GM23338 (cell line): ENCODE results near the gene TWF2.

Experiments
- CREB1 ChIP-seq: fragments of 250-450 bp; sonication (Bioruptor Pico); IDR thresholded peaks from 2 replicates; pipeline ENCODE4 v1.5.0; 2020; ENCODE audit warnings: low read depth, mild to moderate bottlenecking, moderate library complexity
- ETS1 ChIP-seq: IDR thresholded peaks from 2 replicates; pipeline ENCODE4 v1.6.1; 2016; ENCODE audit warnings: antibody characterized with exemption
- EZH2 ChIP-seq: fragments of 200-600 bp; sonication (generic); IDR thresholded peaks from one replicate; pipeline ENCODE4 v1.8.0; 2017; ENCODE audit warnings: antibody characterized with exemption, mild to moderate bottlenecking, low read depth; ENCODE audit not compliant: unreplicated experiment
- EZH2phosphoT487 ChIP-seq: fragments of 200-600 bp; sonication (generic); IDR thresholded peaks from one replicate; pipeline ENCODE4 v1.8.1; 2018; ENCODE audit warnings: antibody characterized with exemption; ENCODE audit not compliant: unreplicated experiment
- JUNB ChIP-seq: IDR thresholded peaks from one replicate; pipeline ENCODE4 v1.6.1; 2016; ENCODE audit warnings: antibody characterized with exemption; ENCODE audit not compliant: unreplicated experiment
- NANOG ChIP-seq: IDR thresholded peaks from 2 replicates; pipeline ENCODE4 v1.6.1; 2016; ENCODE audit warnings: antibody characterized with exemption, borderline replicate concordance
- POLR2AphosphoS5 ChIP-seq: IDR thresholded peaks from 2 replicates; pipeline ENCODE4 v1.6.1; 2016; ENCODE audit warnings: antibody characterized with exemption, low read depth
- REST ChIP-seq: IDR thresholded peaks from one replicate; pipeline ENCODE4 v1.6.1; 2018; ENCODE audit warnings: antibody characterized with exemption; ENCODE audit not compliant: unreplicated experiment
- STAT1 ChIP-seq: IDR thresholded peaks from one replicate; pipeline ENCODE4 v1.6.1; 2016; ENCODE audit warnings: antibody characterized with exemption; ENCODE audit not compliant: unreplicated experiment
- ZNF114 ChIP-seq: fragments of 250-450 bp; sonication (Bioruptor Pico); IDR thresholded peaks from 2 replicates; pipeline ENCODE4 v1.5.0; 2020; ENCODE audit warnings: mild to moderate bottlenecking, moderate library complexity
- ZNF331 ChIP-seq: fragments of 250-450 bp; sonication (Bioruptor Pico); IDR thresholded peaks from 2 replicates; pipeline ENCODE4 v1.5.0; 2020; ENCODE audit warnings: low read depth, mild to moderate bottlenecking, moderate library complexity
- TF ChIP-seq, protein P1 (sequence below), 2 experiments: fragments of 200-600 bp in 1 of 2; sonication (generic) in 1 of 2; conservative IDR thresholded peaks; 2 replicates each; pipeline versions ENCODE4 v1.5.1 to v1.6.1; 2016 to 2017; ENCODE audit warnings: antibody characterized with exemption in 2 of 2, low read depth in 2 of 2, mild to moderate bottlenecking in 2 of 2, moderate library complexity in 1 of 2
- TF ChIP-seq, protein P2 (sequence below): fragments of 250-450 bp; sonication (Bioruptor Pico); IDR thresholded peaks from 2 replicates; pipeline ENCODE4 v1.5.0; 2020; ENCODE audit warnings: mild to moderate bottlenecking, moderate library complexity

- TF ChIP-seq, protein P1, sequence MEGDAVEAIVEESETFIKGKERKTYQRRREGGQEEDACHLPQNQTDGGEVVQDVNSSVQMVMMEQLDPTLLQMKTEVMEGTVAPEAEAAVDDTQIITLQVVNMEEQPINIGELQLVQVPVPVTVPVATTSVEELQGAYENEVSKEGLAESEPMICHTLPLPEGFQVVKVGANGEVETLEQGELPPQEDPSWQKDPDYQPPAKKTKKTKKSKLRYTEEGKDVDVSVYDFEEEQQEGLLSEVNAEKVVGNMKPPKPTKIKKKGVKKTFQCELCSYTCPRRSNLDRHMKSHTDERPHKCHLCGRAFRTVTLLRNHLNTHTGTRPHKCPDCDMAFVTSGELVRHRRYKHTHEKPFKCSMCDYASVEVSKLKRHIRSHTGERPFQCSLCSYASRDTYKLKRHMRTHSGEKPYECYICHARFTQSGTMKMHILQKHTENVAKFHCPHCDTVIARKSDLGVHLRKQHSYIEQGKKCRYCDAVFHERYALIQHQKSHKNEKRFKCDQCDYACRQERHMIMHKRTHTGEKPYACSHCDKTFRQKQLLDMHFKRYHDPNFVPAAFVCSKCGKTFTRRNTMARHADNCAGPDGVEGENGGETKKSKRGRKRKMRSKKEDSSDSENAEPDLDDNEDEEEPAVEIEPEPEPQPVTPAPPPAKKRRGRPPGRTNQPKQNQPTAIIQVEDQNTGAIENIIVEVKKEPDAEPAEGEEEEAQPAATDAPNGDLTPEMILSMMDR (conservative IDR thresholded peaks at IDR 0.05; ENCODE audit: low read depth in 2 of 2), result no peak
- no peak for TF ChIP-seq POLR2AphosphoS5
- TF ChIP-seq ETS1, result no peak
- no peak for TF ChIP-seq EZH2
- TF ChIP-seq REST, result no peak
- no peak for TF ChIP-seq STAT1
- TF ChIP-seq JUNB, result no peak
- no peak for TF ChIP-seq EZH2phosphoT487
- TF ChIP-seq, protein P2, sequence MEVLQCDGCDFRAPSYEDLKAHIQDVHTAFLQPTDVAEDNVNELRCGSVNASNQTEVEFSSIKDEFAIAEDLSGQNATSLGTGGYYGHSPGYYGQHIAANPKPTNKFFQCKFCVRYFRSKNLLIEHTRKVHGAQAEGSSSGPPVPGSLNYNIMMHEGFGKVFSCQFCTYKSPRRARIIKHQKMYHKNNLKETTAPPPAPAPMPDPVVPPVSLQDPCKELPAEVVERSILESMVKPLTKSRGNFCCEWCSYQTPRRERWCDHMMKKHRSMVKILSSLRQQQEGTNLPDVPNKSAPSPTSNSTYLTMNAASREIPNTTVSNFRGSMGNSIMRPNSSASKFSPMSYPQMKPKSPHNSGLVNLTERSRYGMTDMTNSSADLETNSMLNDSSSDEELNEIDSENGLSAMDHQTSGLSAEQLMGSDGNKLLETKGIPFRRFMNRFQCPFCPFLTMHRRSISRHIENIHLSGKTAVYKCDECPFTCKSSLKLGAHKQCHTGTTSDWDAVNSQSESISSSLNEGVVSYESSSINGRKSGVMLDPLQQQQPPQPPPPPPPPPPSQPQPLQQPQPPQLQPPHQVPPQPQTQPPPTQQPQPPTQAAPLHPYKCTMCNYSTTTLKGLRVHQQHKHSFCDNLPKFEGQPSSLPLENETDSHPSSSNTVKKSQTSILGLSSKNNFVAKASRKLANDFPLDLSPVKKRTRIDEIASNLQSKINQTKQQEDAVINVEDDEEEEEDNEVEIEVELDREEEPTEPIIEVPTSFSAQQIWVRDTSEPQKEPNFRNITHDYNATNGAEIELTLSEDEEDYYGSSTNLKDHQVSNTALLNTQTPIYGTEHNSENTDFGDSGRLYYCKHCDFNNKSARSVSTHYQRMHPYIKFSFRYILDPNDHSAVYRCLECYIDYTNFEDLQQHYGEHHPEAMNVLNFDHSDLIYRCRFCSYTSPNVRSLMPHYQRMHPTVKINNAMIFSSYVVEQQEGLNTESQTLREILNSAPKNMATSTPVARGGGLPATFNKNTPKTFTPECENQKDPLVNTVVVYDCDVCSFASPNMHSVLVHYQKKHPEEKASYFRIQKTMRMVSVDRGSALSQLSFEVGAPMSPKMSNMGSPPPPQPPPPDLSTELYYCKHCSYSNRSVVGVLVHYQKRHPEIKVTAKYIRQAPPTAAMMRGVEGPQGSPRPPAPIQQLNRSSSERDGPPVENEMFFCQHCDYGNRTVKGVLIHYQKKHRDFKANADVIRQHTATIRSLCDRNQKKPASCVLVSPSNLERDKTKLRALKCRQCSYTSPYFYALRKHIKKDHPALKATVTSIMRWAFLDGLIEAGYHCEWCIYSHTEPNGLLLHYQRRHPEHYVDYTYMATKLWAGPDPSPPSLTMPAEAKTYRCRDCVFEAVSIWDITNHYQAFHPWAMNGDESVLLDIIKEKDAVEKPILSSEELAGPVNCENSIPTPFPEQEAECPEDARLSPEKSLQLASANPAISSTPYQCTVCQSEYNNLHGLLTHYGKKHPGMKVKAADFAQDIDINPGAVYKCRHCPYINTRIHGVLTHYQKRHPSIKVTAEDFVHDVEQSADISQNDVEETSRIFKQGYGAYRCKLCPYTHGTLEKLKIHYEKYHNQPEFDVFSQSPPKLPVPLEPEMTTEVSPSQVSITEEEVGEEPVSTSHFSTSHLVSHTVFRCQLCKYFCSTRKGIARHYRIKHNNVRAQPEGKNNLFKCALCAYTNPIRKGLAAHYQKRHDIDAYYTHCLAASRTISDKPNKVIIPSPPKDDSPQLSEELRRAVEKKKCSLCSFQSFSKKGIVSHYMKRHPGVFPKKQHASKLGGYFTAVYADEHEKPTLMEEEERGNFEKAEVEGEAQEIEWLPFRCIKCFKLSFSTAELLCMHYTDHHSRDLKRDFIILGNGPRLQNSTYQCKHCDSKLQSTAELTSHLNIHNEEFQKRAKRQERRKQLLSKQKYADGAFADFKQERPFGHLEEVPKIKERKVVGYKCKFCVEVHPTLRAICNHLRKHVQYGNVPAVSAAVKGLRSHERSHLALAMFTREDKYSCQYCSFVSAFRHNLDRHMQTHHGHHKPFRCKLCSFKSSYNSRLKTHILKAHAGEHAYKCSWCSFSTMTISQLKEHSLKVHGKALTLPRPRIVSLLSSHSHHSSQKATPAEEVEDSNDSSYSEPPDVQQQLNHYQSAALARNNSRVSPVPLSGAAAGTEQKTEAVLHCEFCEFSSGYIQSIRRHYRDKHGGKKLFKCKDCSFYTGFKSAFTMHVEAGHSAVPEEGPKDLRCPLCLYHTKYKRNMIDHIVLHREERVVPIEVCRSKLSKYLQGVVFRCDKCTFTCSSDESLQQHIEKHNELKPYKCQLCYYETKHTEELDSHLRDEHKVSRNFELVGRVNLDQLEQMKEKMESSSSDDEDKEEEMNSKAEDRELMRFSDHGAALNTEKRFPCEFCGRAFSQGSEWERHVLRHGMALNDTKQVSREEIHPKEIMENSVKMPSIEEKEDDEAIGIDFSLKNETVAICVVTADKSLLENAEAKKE, result no peak
- TF ChIP-seq ZNF114 (CRISPR knock-in tag), result no peak
- no peak for TF ChIP-seq ZNF331 (CRISPR knock-in tag)
- no peak for TF ChIP-seq CREB1
- no peak for TF ChIP-seq NANOG
Observed at GRCh38 chr3:52256159-52256558, 17.2 kb upstream of the TWF2 start.
